ENCODE measurements around the gene ING1.

- TF ChIP-seq POLR2AphosphoS5 (IDR thresholded peaks at IDR 0.05) (no peak), CTCF (IDR thresholded peaks at IDR 0.05 in 8 of 11, conservative IDR thresholded peaks at IDR 0.05 in 3 of 11) (no peak)
Observed at GRCh38 chr13:110666255-110666533, 47.3 kb upstream of the ING1 start.

All from spleen (tissue), 7 donors.